IPS-18c (cell line): ENCODE results near the gene MAP1LC3C.

Experiments used
- H3K4me3 ChIP-seq: 2 replicates; pipeline ENCODE4 v1.7.0; 2013; ENCODE audit warnings: low read depth, mild to moderate bottlenecking, low read length, moderate library complexity; ENCODE audit not compliant: insufficient read depth
- H3K9me3 ChIP-seq: one replicate; pipeline ENCODE4 v1.6.1; 2013; ENCODE audit warnings: mild to moderate bottlenecking, low read length, moderate library complexity; ENCODE audit not compliant: control insufficient read depth, insufficient read depth

The MAP1LC3C gene

GRCh38 chr1:241999026-241999425 is at the start of gene MAP1LC3C:
TSS of gene MAP1LC3C (minus strand) at chr1:241999098. CDS start at chr1:241999008, 90 bp downstream.
- no peaks in the 10 kb centered on the region for H3K9me3 ChIP-seq
- peak within 1 kb of the TSS; percentile 66 for H3K4me3 ChIP-seq

- Histone ChIP-seq H3K9me3 (no peaks in the 10 kb centered on the region), H3K4me3 (no peak overlapping the region)
Measured at GRCh38 chr1:242043165-242043564, 44.3 kb upstream of the MAP1LC3C start.

GRCh38 chr1:242034392-242034791 is 35.5 kb upstream of the MAP1LC3C start:
- Histone ChIP-seq H3K4me3 (no peak overlapping the region), H3K9me3 (no peaks in the 10 kb centered on the region)

GRCh38 chr1:242033447-242033846 is 34.5 kb upstream of the MAP1LC3C start:
- Histone ChIP-seq H3K9me3 (no peaks in the 10 kb centered on the region), H3K4me3 (no peak overlapping the region)

GRCh38 chr1:242030071-242030470 is 31.2 kb upstream of the MAP1LC3C start:
- no peaks in the 10 kb centered on the region for H3K9me3 ChIP-seq
- H3K4me3 ChIP-seq, result no peak overlapping the region

GRCh38 chr1:242025681-242026080 is 26.8 kb upstream of the MAP1LC3C start:
- Histone ChIP-seq H3K9me3 (no peaks in the 10 kb centered on the region), H3K4me3 (no peak overlapping the region)

GRCh38 chr1:242023805-242024204 is 24.9 kb upstream of the MAP1LC3C start:
- Histone ChIP-seq H3K9me3 (no peaks in the 10 kb centered on the region), H3K4me3 (no peak overlapping the region)

- Histone ChIP-seq H3K4me3 (no peak overlapping the region), H3K9me3 (peaks cover 2% of the 10 kb centered on the region)
Measured at GRCh38 chr1:242019018-242019417, 20.1 kb upstream of the MAP1LC3C start.

GRCh38 chr1:242017580-242018233 is 18.8 kb upstream of the MAP1LC3C start:
- Histone ChIP-seq H3K9me3 (peaks cover 2% of the 10 kb centered on the region), H3K4me3 (no peak overlapping the region)

- Histone ChIP-seq H3K4me3 (no peak overlapping the region), H3K9me3 (peaks cover 2% of the 10 kb centered on the region)
Measured at GRCh38 chr1:242016479-242016878, 17.6 kb upstream of the MAP1LC3C start.

- peaks cover 4% of the 10 kb centered on the region for H3K9me3 ChIP-seq
- no peak overlapping the region for H3K4me3 ChIP-seq
Measured at GRCh38 chr1:242011894-242012660, 13.2 kb upstream of the MAP1LC3C start.

GRCh38 chr1:242008826-242009495 is 10.1 kb upstream of the MAP1LC3C start:
- Histone ChIP-seq H3K4me3 (no peak overlapping the region), H3K9me3 (peaks cover 2% of the 10 kb centered on the region)

GRCh38 chr1:242006976-242007375 is 8.1 kb upstream of the MAP1LC3C start:
- peaks cover 2% of the 10 kb centered on the region for H3K9me3 ChIP-seq

GRCh38 chr1:242005866-242006535 is 7.1 kb upstream of the MAP1LC3C start:
- Histone ChIP-seq H3K9me3 (peaks cover 2% of the 10 kb centered on the region), H3K4me3 (no peak overlapping the region)

More at GRCh38 chr1:242006976-242007375, 8.1 kb upstream of the MAP1LC3C start:
- H3K4me3 ChIP-seq, result no peak overlapping the region

- Histone ChIP-seq H3K4me3 (no peak overlapping the region), H3K9me3 (peaks cover 1% of the 10 kb centered on the region)
Measured at GRCh38 chr1:242004751-242005495, 6.0 kb upstream of the MAP1LC3C start.

- no peak overlapping the region for H3K4me3 ChIP-seq
- no peaks in the 10 kb centered on the region for H3K9me3 ChIP-seq
Measured at GRCh38 chr1:242002510-242002909, 3.6 kb upstream of the MAP1LC3C start.

GRCh38 chr1:242002072-242002471 is 3.2 kb upstream of the MAP1LC3C start:
- Histone ChIP-seq H3K4me3 (no peak overlapping the region), H3K9me3 (no peaks in the 10 kb centered on the region)
